GM12878 (cell line): ENCODE results near the gene NFAT5. TPM values are rescaled to one million over a fixed set of nuclear protein-coding genes. Genes with fewer than 3 reads are reported as not detected.

Experiments used
- ATAC-seq: fragments of 200-7000 bp; cut with Tn5 transposase; 3 replicates; pipeline ENCODE4 v1.9.1; 2020; ENCODE audit warnings: mild to moderate bottlenecking, moderate library complexity
- BruUV-seq: library from RNA; stranded (reverse); fragments of 400-500 nt; replicated peaks from 2 replicates; lab custom pipeline; 2021; lab: Mats Ljungman, UMichigan
- CTCF ChIA-PET: fragments of 300-600 bp; sonication (Branson Sonifier 250); formaldehyde crosslinking; extraction: SDS; loops from one replicate; lab custom pipeline; 2021; ENCODE audit warnings: inconsistent platforms; lab: Yijun Ruan, JAX
- POLR2A ChIA-PET: fragments of 350-600 bp; formaldehyde crosslinking; extraction: SDS; loops from one replicate; lab custom pipeline; 2021; ENCODE audit warnings: inconsistent platforms; lab: Charles Lee
- RAD21 ChIA-PET: fragments of 300-600 bp; sonication (Branson Sonifier 250); formaldehyde crosslinking; loops from one replicate; lab custom pipeline; 2023; ENCODE audit warnings: antibody characterized with exemption; ENCODE audit not compliant: unreplicated experiment; lab: Charles Lee
- SMC1A ChIA-PET: fragments of 300-600 bp; sonication (Branson Sonifier 250); formaldehyde crosslinking; loops from one replicate; lab custom pipeline; 2023; ENCODE audit not compliant: unreplicated experiment, uncharacterized antibody; lab: Charles Lee
- DNase-seq: peaks from one replicate; pipeline ENCODE4 v3.0.0-alpha.2; 2011; ENCODE audit warnings: low read depth, low spot score
- FAIRE-seq: peaks from 3 replicates; lab custom pipeline; 2011; peaks lifted over from hg19 to GRCh38; lab: Jason Lieb, UNC
- H2AFZ ChIP-seq: 2 replicates; pipeline ENCODE4 v1.6.0; 2011; ENCODE audit warnings: low read depth, low read length, control low read depth; ENCODE audit not compliant: control insufficient read depth
- H3K27ac ChIP-seq: 2 replicates; pipeline ENCODE4 v1.5.1; 2011; ENCODE audit warnings: control low read depth; ENCODE audit not compliant: control insufficient read depth, insufficient read depth
- H3K27me3 ChIP-seq, 2 experiments: replicated peaks in 1 of 2; 2 replicates each; pipeline versions ENCODE4 v1.6.0 to v1.6.1; 2011; ENCODE audit warnings: low read length in 1 of 2; ENCODE audit not compliant: control insufficient read depth in 2 of 2, insufficient read depth in 2 of 2
- H3K36me3 ChIP-seq, 2 experiments: 2 replicates each; pipeline ENCODE4 v1.5.1; 2011; ENCODE audit warnings: low read length in 1 of 2; ENCODE audit not compliant: control insufficient read depth in 2 of 2, insufficient read depth in 2 of 2
- H3K4me1 ChIP-seq: 2 replicates; pipeline ENCODE4 v1.6.1; 2011; ENCODE audit warnings: mild to moderate bottlenecking, low read length, moderate library complexity, mixed read lengths; ENCODE audit not compliant: control insufficient read depth, insufficient read depth
- H3K4me2 ChIP-seq: 2 replicates; pipeline ENCODE4 v1.6.0; 2011; ENCODE audit warnings: control low read depth; ENCODE audit not compliant: control insufficient read depth, insufficient read depth
- H3K4me3 ChIP-seq: fragments of 200-600 bp; sonication (generic); 2 replicates; pipeline ENCODE4 v1.5.1; 2016
- H3K79me2 ChIP-seq: 2 replicates; pipeline ENCODE4 v1.6.0; 2011; ENCODE audit warnings: low read length; ENCODE audit not compliant: control insufficient read depth, insufficient read depth
- H3K9ac ChIP-seq: 2 replicates; pipeline ENCODE4 v1.8.0; 2011; ENCODE audit warnings: low read length, control low read depth, mixed read lengths; ENCODE audit not compliant: control insufficient read depth, insufficient read depth
- H3K9me3 ChIP-seq: replicated peaks from 3 replicates; pipeline ENCODE4 v1.5.1; 2011; ENCODE audit warnings: mild to moderate bottlenecking, low read length; ENCODE audit not compliant: control insufficient read depth, insufficient read depth
- H4K20me1 ChIP-seq: 2 replicates; pipeline ENCODE4 v1.6.0; 2011; ENCODE audit not compliant: control insufficient read depth, insufficient read depth
- IKZF2 ChIP-seq, 2 experiments: fragments of 450-650 bp; IDR thresholded peaks; 2 replicates each; pipeline ENCODE4 v1.6.1; 2017; ENCODE audit warnings: mild to moderate bottlenecking in 2 of 2, moderate library complexity in 2 of 2
- PAX8 ChIP-seq: fragments of 450-650 bp; IDR thresholded peaks from 2 replicates; pipeline ENCODE4 v1.6.1; 2017; ENCODE audit warnings: mild to moderate bottlenecking, moderate library complexity
- RAD51 ChIP-seq: fragments of 450-650 bp; IDR thresholded peaks from 2 replicates; pipeline ENCODE4 v1.6.1; 2016; ENCODE audit warnings: moderate library complexity, mild to moderate bottlenecking, inconsistent platforms
- RCOR1 ChIP-seq: conservative IDR thresholded peaks from 2 replicates; pipeline ENCODE4 v1.6.1; 2012; ENCODE audit warnings: low read depth, low read length, improper control_type of control experiment
- ZSCAN29 ChIP-seq: fragments of 450-650 bp; IDR thresholded peaks from 2 replicates; pipeline ENCODE4 v1.6.1; 2017; ENCODE audit warnings: mild to moderate bottlenecking, moderate library complexity
- WGBS: methylation state at CpG from one replicate; pipeline ENCODE4 v1.1.6; 2016; ENCODE audit warnings: low lambda C conversion rate; ENCODE audit not compliant: insufficient replicate concordance, insufficient coverage; ENCODE audit errors: missing lambda C conversion rate; 5-methylcytosine and 5-hydroxymethylcytosine counted together
- in situ Hi-C: fragments of 300-500 bp; cut with MboI; formaldehyde crosslinking; loops from 9 replicates; pipeline ENCODE4 v1.14.3; 2018; ENCODE audit warnings: mixed read lengths
- intact Hi-C: fragments of 100-400 bp; cut with micrococcal nuclease; formaldehyde crosslinking; loops from one replicate; pipeline ENCODE4 v1.14.2; 2022; ENCODE audit not compliant: unreplicated experiment
- polyA plus RNA-seq, 11 experiments: library from polyadenylated mRNA; depleted of rRNA in 4 of 11; unstranded in 6 of 11; stranded (reverse) in 5 of 11; fragments of >200 nt; fragmentation: Nextera tagmentation in 4 of 11; fragmentation: Illumina TruSeq in 1 of 11; extraction: Ambion mirVana in 4 of 11; extraction: Trizol in 1 of 11; gene quantifications; 1 replicate in 1 of 11; 2 replicates in 10 of 11; pipeline versions ENCODE4 v1.2.1 to v1.2.3, GENCODE V29; 2011 to 2016; ENCODE audit warnings: inconsistent platforms in 2 of 11, missing spikeins in 2 of 11, low read depth in 1 of 11
- total RNA-seq, 4 experiments: library from RNA; depleted of rRNA in 3 of 4; stranded (reverse); fragments of >200 nt in 3 of 4; fragmentation: Illumina TruSeq in 1 of 4; extraction: Trizol in 1 of 4; gene quantifications; 2 replicates each; pipeline versions ENCODE4 v1.2.1 to v1.2.3, GENCODE V29; 2013 to 2021
- TF ChIP-seq, protein P1 (sequence below): fragments of 450-650 bp; formaldehyde crosslinking; IDR thresholded peaks from 2 replicates; pipeline ENCODE4 v1.5.0; 2022; ENCODE audit warnings: mild to moderate bottlenecking, missing genetic modification characterization
- TF ChIP-seq, protein P2 (sequence below), 3 experiments: IDR thresholded peaks in 2 of 3; conservative IDR thresholded peaks in 1 of 3; 2 replicates each; pipeline ENCODE4 v1.5.1; 2011; ENCODE audit warnings: low read depth in 3 of 3, low read length in 3 of 3, mild to moderate bottlenecking in 3 of 3, control low read depth in 2 of 3, moderate library complexity in 2 of 3, inconsistent platforms in 1 of 3, mixed read lengths in 1 of 3; ENCODE audit not compliant: control insufficient read depth in 2 of 3, insufficient read depth in 1 of 3; ENCODE audit errors: extremely low read depth in 1 of 3

Gene NFAT5
- total and polyA plus RNA-seq, 10 of the 15 experiments (the other 5 are each of a cell fraction or from before 2014, with no cell fraction given) = 0.58 to 31.5 (median 12.7) TPM

- POLR2A ChIA-PET = interaction anchor here (0.6 to 1.0 kb wide), 2 partner anchors 28 to 113 kb away, joined by 4 read pairs; no protein-coding TSS in a partner anchor
- Histone ChIP-seq H3K9me3 (no peaks in the 10 kb centered on the region), H3K79me2 (no peaks in the 10 kb centered on the region), H3K9ac (no peak overlapping the region), H3K36me3 (no peaks in the 10 kb centered on the region), H3K4me1 (peaks cover 5% of the 10 kb centered on the region), H3K4me2 (no peak overlapping the region), H3K27ac (no peak overlapping the region), H3K4me3 (no peak overlapping the region), H4K20me1 (no peaks in the 10 kb centered on the region), H2AFZ (no peak overlapping the region), H3K27me3 (no peaks in the 10 kb centered on the region)
- SMC1A ChIA-PET = interaction anchor here (0.9 to 2.4 kb wide), 3 partner anchors 12 to 64 kb away, joined by 3 to 6 read pairs (median 4); no protein-coding TSS in a partner anchor
- FAIRE-seq (no peak), DNase-seq (no peak), ATAC-seq (no peak)
- intact Hi-C loops (loop anchor here (5.0 kb wide), 1 partner anchor 61 kb away; no protein-coding TSS in a partner anchor), in situ Hi-C loops (no loop called here)
- WGBS = 67% methylated on average over 9 of the region's 9 CpGs
- TF ChIP-seq RCOR1 = no peak
- TF ChIP-seq, protein P1, sequence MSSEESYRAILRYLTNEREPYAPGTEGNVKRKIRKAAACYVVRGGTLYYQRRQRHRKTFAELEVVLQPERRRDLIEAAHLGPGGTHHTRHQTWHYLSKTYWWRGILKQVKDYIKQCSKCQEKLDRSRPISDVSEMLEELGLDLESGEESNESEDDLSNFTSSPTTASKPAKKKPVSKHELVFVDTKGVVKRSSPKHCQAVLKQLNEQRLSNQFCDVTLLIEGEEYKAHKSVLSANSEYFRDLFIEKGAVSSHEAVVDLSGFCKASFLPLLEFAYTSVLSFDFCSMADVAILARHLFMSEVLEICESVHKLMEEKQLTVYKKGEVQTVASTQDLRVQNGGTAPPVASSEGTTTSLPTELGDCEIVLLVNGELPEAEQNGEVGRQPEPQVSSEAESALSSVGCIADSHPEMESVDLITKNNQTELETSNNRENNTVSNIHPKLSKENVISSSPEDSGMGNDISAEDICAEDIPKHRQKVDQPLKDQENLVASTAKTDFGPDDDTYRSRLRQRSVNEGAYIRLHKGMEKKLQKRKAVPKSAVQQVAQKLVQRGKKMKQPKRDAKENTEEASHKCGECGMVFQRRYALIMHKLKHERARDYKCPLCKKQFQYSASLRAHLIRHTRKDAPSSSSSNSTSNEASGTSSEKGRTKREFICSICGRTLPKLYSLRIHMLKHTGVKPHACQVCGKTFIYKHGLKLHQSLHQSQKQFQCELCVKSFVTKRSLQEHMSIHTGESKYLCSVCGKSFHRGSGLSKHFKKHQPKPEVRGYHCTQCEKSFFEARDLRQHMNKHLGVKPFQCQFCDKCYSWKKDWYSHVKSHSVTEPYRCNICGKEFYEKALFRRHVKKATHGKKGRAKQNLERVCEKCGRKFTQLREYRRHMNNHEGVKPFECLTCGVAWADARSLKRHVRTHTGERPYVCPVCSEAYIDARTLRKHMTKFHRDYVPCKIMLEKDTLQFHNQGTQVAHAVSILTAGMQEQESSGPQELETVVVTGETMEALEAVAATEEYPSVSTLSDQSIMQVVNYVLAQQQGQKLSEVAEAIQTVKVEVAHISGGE (CRISPR knock-in tag) = no peak
- no peak for TF ChIP-seq IKZF2 (IDR thresholded peaks at IDR 0.05)
- TF ChIP-seq ZSCAN29 = no peak
- TF ChIP-seq PAX8 = no peak
- TF ChIP-seq, protein P2, sequence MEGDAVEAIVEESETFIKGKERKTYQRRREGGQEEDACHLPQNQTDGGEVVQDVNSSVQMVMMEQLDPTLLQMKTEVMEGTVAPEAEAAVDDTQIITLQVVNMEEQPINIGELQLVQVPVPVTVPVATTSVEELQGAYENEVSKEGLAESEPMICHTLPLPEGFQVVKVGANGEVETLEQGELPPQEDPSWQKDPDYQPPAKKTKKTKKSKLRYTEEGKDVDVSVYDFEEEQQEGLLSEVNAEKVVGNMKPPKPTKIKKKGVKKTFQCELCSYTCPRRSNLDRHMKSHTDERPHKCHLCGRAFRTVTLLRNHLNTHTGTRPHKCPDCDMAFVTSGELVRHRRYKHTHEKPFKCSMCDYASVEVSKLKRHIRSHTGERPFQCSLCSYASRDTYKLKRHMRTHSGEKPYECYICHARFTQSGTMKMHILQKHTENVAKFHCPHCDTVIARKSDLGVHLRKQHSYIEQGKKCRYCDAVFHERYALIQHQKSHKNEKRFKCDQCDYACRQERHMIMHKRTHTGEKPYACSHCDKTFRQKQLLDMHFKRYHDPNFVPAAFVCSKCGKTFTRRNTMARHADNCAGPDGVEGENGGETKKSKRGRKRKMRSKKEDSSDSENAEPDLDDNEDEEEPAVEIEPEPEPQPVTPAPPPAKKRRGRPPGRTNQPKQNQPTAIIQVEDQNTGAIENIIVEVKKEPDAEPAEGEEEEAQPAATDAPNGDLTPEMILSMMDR (IDR thresholded peaks at IDR 0.05 in 2 of 3, conservative IDR thresholded peaks at IDR 0.05 in 1 of 3; ENCODE audit: control insufficient read depth in 2 of 3, extremely low read depth in 1 of 3, insufficient read depth in 1 of 3, low read depth in 3 of 3, low read length in 3 of 3) = no peak
- no peak for TF ChIP-seq RAD51
- no TSS peak for BruUV-seq
- CTCF ChIA-PET = no interaction called here
- RAD21 ChIA-PET = no interaction called here
Observed at GRCh38 chr16:69532641-69533455, 32.9 kb upstream of the NFAT5 start.
